Duodenal mucosa (tissue), 2 donors: ENCODE measurements around the gene STX8.

Experiments
- H3K27ac ChIP-seq: one replicate; pipeline ENCODE4 v1.7.0; 2013; ENCODE audit warnings: low read depth, low read length
- H3K27me3 ChIP-seq, 2 donors: one replicate each; pipeline ENCODE4 v1.7.0; 2013; ENCODE audit warnings: low read length in 2 of 2, control low read depth in 1 of 2; ENCODE audit not compliant: insufficient read depth in 2 of 2, control insufficient read depth in 1 of 2
- H3K36me3 ChIP-seq, 2 donors: one replicate each; pipeline ENCODE4 v1.7.0; 2013; ENCODE audit warnings: low read length in 2 of 2, control low read depth in 1 of 2; ENCODE audit not compliant: insufficient read depth in 2 of 2, control insufficient read depth in 1 of 2
- H3K4me1 ChIP-seq, 2 donors: one replicate each; pipeline ENCODE4 v1.7.0; 2013; ENCODE audit warnings: low read length in 2 of 2, control low read depth in 1 of 2; ENCODE audit not compliant: insufficient read depth in 2 of 2, control insufficient read depth in 1 of 2
- H3K4me3 ChIP-seq, 2 donors: one replicate each; pipeline ENCODE4 v1.7.0; 2013; ENCODE audit warnings: low read length in 2 of 2, low read depth in 1 of 2
- H3K9ac ChIP-seq, 2 donors: one replicate each; pipeline ENCODE4 v1.7.0; 2013; ENCODE audit warnings: low read length in 2 of 2, low read depth in 1 of 2
- H3K9me3 ChIP-seq, 2 donors: one replicate each; pipeline ENCODE4 v1.7.0; 2013; ENCODE audit warnings: low read length in 2 of 2, control low read depth in 1 of 2; ENCODE audit not compliant: control insufficient read depth in 1 of 2

The STX8 gene

DNA sequence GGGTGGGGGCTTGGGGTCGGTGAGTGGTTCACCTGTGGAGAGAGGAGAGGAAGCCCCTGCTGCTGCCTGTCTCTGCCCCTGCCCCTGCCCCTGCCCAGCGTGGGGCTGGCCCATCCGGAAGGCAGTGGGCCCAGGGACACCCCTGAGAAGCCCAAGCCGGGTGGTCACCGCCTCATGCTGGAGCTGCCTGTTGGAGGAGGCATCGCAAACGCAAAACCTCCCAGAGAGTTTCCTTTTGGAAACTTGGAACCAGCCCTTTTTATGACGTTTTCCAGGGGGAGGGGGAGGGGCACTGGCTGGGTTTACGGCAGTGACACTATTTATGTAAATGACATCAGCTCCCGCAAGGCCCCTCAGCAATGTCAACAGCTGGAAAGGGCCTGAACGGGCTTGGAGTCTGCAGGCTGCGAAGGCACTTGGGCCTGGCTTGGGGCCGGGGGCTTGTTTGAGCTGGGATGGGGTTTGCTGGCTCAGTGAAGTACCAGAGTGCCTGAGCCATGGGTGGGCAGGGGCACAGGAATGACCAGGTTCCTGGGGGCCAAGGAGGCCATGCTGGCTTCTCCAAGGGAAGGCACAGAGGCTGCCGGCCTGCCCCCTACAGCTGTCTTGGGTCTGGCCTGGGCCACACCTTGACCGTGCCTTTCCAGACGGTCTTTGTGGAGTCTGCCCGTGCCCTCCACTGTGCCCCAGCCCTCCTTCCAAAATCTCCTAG, 334.8 kb downstream of the STX8 start:
- Histone ChIP-seq H3K27ac (peak overlapping the region; percentile 86), H3K9me3 (no peaks in the 10 kb centered on the region), H3K36me3 (no peaks in the 10 kb centered on the region), H3K9ac (peak overlapping the region; percentile 69 to 79), H3K27me3 (no peaks in the 10 kb centered on the region), H3K4me3 (peak overlapping the region; percentile 51 to 60), H3K4me1 (peaks cover 19 to 39% of the 10 kb centered on the region in 2 donors)

GRCh38 chr17:9239793-9240658, 335.6 kb downstream of the STX8 start:
- H3K27me3 ChIP-seq: no peaks in the 10 kb centered on the region
- peak overlapping the region; percentile 69 to 79 for H3K9ac ChIP-seq
- H3K9me3 ChIP-seq: no peaks in the 10 kb centered on the region
- H3K4me1 ChIP-seq: peaks cover 19 to 39% of the 10 kb centered on the region in 2 donors
- peak overlapping the region; percentile 57 to 62 for H3K4me3 ChIP-seq
- H3K27ac ChIP-seq: peak overlapping the region; percentile 86
- H3K36me3 ChIP-seq: no peaks in the 10 kb centered on the region

DNA sequence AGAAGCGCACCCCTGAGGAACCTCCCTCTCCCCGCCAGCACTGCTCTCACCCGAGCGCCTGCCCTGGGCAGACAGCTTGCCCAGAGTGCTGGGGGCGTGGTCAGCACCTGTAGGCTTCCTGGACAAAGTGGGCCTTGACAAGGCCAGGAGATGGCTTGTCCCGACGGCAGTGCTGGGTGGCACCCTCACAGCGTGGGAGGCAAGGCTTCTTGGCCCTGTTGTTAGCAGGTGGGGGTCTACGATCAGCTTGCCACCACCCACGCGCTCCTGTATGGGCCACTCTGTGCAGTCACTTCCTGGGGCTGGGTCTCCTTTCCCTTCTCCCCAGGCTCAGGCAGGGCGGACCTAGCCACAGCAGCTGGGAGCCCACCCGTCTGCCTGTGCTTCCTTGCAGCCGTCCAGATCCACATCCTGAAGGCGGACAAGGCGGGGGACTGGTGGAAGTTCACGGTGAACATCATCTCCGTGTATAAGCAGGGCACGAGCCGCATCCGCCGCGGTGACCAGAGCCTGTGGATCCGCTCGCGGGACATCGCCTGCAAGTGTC, 336.3 kb downstream of the STX8 start:
- Histone ChIP-seq H3K9me3 (no peaks in the 10 kb centered on the region), H3K27me3 (no peaks in the 10 kb centered on the region), H3K27ac (peak overlapping the region; percentile 14), H3K4me1 (peaks cover 19 to 35% of the 10 kb centered on the region in 2 donors), H3K4me3 (peak overlapping the region; percentile 57 to 62), H3K36me3 (no peaks in the 10 kb centered on the region), H3K9ac (peak overlapping the region; percentile 63 to 68)

DNA sequence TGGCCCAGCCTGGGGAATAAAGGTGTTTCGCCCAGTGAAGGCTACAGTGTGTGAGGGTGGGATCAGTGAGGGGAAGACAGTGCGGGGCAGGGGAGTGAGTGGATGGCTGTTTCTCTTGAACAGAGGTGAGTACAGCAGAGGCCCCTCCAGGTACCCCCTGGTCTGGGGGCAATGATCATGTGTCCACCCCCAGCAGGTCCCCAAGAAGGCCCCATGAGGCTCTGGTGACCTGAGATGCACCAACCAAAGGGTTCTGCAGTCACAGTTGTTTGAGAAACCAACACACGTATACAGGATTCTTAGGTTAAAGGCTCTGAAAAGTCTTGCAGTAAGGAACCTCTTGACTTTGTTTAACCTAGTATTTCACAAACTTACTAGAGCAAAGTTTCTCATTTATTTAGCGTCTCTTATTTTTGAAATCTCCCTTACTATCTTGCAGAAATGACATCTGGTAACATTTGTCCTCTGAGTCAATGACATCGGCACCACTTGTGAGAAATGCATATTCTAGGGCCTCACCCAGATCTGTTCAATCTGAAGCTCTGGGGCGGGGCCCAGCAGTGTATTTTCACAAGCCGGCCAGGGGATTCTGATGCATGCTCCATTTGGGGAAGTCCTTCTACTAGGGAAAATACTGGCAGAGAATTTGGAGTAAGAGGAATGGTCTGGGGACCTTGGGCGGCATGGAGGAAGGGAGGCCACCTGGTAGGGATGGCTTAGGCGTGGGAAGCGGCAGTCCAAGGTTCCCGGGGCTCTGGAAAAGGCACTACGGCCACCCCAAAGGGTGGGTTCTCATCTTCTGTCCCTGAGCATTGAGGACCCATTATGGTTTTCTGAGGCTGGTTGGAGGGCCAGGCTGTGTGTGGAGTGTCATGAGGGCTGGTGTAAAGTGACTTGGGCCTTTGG, 337.0 kb downstream of the STX8 start:
- no peaks in the 10 kb centered on the region for H3K27me3 ChIP-seq
- H3K9me3 ChIP-seq: no peaks in the 10 kb centered on the region
- no peak overlapping the region for H3K27ac ChIP-seq
- H3K4me1 ChIP-seq: peaks cover 19 to 35% of the 10 kb centered on the region in 2 donors
- H3K36me3 ChIP-seq: no peaks in the 10 kb centered on the region
- peak overlapping the region in 1 of 2 donors; percentile 57 for H3K4me3 ChIP-seq
- H3K9ac ChIP-seq: peak overlapping the region; percentile 63 to 68

GRCh38 chr17:9237661-9238301, 337.8 kb downstream of the STX8 start:
- Histone ChIP-seq H3K27ac (peak overlapping the region; percentile 10), H3K4me1 (peaks cover 19 to 35% of the 10 kb centered on the region in 2 donors), H3K9ac (no peak overlapping the region)

GRCh38 chr17:9237053-9237410, 338.6 kb downstream of the STX8 start:
- no peak overlapping the region for H3K27ac ChIP-seq
- no peak overlapping the region for H3K4me3 ChIP-seq
- no peaks in the 10 kb centered on the region for H3K27me3 ChIP-seq

More at GRCh38 chr17:9237661-9238301, 337.8 kb downstream of the STX8 start:
- no peaks in the 10 kb centered on the region for H3K36me3 ChIP-seq
- no peak overlapping the region for H3K4me3 ChIP-seq
- H3K9me3 ChIP-seq: no peaks in the 10 kb centered on the region
- H3K27me3 ChIP-seq: no peaks in the 10 kb centered on the region

GRCh38 chr17:9236286-9237052, 339.2 kb downstream of the STX8 start:
- H3K4me1 ChIP-seq: peaks cover 19 to 31% of the 10 kb centered on the region in 2 donors
- no peak overlapping the region for H3K4me3 ChIP-seq
- no peaks in the 10 kb centered on the region for H3K36me3 ChIP-seq
- no peaks in the 10 kb centered on the region for H3K27me3 ChIP-seq
- no peak overlapping the region for H3K27ac ChIP-seq
- no peak overlapping the region for H3K9ac ChIP-seq
- no peaks in the 10 kb centered on the region for H3K9me3 ChIP-seq

More at GRCh38 chr17:9237053-9237410, 338.6 kb downstream of the STX8 start:
- no peak overlapping the region for H3K9ac ChIP-seq
- H3K4me1 ChIP-seq: peaks cover 19 to 35% of the 10 kb centered on the region in 2 donors
- no peaks in the 10 kb centered on the region for H3K36me3 ChIP-seq
- no peaks in the 10 kb centered on the region for H3K9me3 ChIP-seq

DNA sequence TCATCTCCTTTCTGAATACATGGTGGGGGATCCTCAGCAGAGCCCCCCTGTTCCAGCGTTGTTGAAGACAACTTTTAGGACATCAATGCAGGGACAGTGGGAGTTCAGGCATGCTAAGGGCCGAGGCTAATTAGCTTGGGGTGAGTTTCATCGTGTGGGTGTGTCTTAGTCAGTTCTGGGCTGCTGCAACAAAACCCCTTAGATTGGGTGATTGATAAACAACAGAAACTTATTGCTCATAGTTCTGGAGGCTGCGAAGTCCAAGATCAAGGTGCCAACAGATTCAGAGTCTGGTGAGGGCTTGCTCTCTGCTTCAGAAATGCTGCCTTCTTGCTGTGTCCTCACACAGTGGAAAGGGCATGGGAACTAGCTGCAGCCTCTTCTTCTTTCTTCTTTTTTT, 340.3 kb downstream of the STX8 start:
- Histone ChIP-seq H3K4me3 (no peak overlapping the region), H3K36me3 (no peaks in the 10 kb centered on the region), H3K4me1 (peaks cover 19 to 21% of the 10 kb centered on the region in 2 donors), H3K27me3 (no peaks in the 10 kb centered on the region), H3K9me3 (no peaks in the 10 kb centered on the region), H3K27ac (no peak overlapping the region), H3K9ac (no peak overlapping the region)
